ENCODE measurements around the gene FKBP10.
"Not testable (repeated sequence)": the region's sequence is repeated elsewhere in the genome, so short reads cannot be mapped to it uniquely, and the experiment has no call there.

Gene FKBP10

GRCh38 chr17:41839448-41839847 lies 26.6 kb downstream of the FKBP10 start:
- not testable (repeated sequence) for DNase-seq, ATAC-seq

- ATAC-seq, DNase-seq: not testable (repeated sequence)
Observed at GRCh38 chr17:41840781-41841180, 28.0 kb downstream of the FKBP10 start.

DNA sequence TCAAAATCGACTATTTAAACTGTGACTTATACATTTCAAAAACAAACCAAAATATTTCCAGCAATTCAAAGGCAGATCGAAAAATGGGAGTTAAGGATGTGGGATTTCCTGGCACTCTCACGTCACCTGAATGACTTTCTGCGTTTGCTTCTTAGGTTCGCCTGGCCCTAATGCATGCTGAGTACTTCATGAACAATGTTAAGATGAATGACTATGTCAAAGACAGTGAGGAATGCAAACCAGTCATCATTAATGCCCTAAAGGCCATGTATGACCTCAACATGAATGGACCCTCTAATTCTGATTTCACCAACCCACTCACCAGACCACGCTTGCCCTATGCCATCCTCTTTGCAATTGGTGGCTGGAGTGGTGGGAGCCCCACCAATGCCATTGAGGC lies 32.2 kb downstream of the FKBP10 start:
- ATAC-seq (no peak), DNase-seq (no peak)

DNA sequence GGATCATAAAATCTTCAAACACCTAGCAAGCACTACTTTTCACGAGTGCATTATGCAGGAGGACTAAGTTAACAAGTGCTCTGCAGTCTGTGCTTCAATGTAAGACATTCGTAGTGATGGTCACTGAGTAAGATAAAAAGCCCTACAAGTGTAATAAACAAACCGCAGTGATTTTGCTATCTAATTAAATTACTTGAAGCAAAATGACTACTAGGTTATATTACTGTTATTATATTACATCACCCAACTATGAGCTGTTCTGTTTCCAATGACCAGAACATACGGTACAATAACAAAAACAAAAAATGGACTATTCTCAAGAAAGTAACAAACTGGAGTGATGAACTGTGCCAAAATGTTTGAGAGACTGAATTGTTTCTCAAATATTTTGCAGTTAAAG lies 36.0 kb downstream of the FKBP10 start:
- no peak for ATAC-seq
- no peak for DNase-seq

- ATAC-seq (no peak), DNase-seq (no peak)
Observed at GRCh38 chr17:41849251-41849990, 36.6 kb downstream of the FKBP10 start.

DNA sequence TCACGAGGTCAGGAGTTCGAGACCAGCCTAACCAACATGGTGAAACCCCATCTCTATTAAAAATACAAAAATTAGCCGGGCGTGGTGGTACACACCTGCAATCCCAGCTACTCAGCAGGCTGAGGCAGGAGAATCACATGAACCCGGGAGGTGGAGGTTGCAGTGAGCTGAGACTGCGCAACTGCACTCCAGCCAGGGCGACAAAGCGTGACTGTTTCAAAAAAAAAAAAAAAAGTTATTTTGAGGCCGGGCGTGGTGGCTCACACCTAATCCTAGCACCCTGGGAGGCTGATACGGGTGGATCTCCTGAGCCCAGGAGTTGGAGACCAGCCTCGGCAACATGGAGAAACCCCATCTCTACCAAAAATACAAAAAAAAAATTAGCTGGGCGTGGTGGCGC lies 38.6 kb downstream of the FKBP10 start:
- ATAC-seq, DNase-seq: not testable (repeated sequence)

DNA sequence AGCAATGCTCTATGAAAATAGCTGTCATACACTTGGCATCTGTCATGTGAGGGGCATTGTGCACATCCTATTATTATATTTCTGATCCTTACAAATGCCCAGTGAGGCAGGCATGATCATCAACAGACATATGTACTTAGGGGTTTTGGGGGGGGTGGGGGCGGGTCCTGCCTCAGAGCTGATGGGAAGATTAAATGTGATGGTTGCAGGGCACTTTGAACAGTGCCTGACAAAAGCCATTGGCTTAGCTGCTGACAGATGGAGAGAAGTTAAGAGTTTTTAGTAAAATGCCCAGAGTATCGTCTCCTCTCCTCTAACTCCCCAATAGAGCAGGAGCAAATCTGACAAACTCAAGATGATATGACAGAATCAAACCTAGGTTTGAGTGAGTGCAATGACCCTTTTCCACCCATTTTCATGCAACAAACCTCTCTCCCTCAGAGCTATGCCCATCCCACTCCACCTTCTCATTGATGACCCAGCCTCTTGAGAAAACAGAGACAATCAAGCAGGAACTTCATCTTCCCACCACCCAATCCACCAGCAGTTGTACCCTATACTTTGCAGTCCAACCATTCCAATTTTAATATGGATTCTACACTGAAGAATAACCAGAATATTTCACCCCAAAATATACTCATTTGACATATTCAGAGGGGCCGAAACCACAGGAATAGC lies 47.6 kb downstream of the FKBP10 start:
- DNase-seq, result no peak

DNA sequence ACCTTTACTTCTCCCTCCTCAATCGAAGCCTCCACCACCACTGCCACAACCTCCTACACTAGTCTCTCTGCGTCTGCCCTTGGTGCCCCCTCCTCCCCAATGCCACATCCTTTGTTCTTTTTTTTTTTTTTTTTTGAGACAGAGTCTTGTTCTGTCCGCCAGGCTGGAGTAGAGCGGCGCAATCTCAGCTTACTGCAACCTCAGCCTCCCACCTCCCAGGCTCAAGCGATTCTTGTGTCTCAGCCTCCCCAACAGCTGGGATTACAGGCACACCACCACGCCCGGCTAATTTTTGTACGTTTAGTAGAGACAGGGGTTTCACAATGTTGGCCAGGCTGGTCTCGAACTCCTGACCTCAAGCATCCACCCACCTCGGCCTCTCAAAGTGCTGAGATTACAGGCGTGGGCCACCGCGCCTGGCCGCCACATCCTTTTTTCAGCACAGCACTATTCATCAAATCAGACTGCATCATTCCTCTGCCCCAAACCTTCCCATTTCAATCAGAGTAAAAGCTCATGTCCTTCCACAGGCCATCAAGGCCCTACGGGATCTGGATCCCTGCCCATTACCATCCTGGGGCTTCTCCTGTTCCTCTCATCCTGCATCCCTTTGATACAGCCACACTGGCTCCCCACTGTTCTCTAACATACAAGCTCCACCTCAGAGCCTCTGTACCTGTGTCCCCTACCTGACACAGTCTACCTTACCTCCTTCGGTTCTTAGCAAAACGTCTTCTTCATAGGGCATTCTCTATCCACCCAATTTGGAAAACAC lies 50.5 kb downstream of the FKBP10 start:
- peak; percentile 47 for DNase-seq
- peak; percentile 44 for ATAC-seq

More for the DNA sequence above, 47.6 kb downstream of the FKBP10 start:
- no peak for ATAC-seq

DNA sequence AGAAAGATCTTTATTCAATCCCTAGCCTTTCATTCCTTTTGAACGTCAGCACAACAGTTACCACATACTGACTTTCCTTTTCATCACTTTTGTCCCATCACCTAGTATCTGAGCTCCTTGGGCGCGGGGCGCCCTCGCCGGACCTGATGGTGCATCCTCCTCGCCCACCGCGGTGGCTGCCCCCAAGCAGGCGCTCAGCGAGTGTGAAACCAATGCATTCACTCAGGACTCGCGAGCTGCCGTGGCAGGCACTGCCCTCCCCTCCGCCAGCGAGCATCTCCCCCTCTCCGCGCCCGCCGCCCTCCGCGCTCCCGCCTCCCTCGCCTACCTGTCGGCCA lies 51.7 kb downstream of the FKBP10 start:
- ATAC-seq (no peak), DNase-seq (no peak)

DNA sequence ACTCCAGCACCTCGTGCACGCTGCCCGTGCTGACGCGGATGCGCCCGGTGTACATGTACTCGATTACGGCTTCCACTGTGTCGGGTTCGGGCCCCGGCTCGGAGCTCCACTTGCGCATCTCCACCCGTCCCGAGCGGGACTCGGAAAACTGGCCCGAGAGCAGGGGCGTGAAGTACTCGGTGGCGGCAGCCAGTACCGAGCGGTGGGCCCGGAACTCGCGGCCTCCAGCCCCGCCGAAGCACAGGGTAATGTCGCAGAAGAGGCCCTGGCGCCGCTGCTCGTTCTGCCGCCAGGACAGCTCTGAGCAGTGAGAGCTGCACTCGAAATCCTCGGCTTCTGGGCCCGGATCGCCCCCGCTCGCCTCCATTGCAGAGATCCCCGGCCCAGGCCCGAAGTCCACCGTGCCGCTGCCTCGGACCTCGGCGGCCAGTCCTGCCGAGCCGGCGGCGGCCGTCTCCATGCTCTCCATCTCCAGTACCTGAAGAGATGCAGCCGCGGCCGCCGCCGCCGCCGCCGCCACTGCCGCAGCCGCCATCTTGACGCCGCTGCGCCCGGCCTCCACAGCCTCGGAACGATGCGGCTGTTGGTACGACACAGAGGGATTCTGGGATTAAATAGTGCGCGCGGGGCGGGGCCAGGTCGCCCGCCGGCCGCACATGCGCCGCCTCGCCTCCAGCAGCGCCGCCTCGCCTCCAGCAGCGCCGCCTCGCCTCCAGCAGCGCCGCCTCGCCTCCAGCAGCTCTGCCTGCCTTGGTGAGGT lies 52.2 kb downstream of the FKBP10 start, which contains the start of gene KLHL11:
TSS of gene KLHL11 (minus strand) at position 588 of the 760 bp plus-strand sequence. CDS start at position 535, 53 bp downstream.
- peak; percentile 90 for ATAC-seq

GRCh38 chr17:41865596-41865893 lies 52.7 kb downstream of the FKBP10 start:
- no peak for ATAC-seq
- no peak for DNase-seq

More for the DNA sequence above, 52.2 kb downstream of the FKBP10 start, which contains the start of gene KLHL11:
- DNase-seq, result peak; percentile 90

GRCh38 chr17:41868568-41868967 lies 55.8 kb downstream of the FKBP10 start:
- no peak for ATAC-seq
- no peak for DNase-seq

DNA sequence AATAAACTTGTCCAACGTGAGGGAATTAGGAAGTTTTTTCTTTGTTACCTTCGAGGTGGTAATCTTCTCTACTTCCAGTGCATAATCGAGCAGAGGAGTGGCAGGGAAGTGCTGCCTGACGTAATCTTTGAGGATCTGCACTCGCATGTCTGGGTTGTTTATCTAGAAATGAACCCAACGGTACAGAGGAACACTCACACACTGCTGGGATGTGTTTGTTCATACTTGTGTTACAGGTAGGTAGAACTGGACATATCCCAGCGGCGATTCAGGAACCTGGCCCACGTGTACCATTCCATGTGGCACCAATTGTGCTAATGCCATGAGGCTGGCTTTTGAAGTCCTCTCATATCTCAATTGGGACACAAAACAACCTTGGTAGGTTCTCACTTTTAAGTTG lies 56.6 kb downstream of the FKBP10 start:
- DNase-seq, result no peak

GRCh38 chr17:41870097-41870496 lies 57.3 kb downstream of the FKBP10 start:
- DNase-seq (no peak), ATAC-seq (no peak)

More for the DNA sequence above, 56.6 kb downstream of the FKBP10 start:
- ATAC-seq, result no peak

DNA sequence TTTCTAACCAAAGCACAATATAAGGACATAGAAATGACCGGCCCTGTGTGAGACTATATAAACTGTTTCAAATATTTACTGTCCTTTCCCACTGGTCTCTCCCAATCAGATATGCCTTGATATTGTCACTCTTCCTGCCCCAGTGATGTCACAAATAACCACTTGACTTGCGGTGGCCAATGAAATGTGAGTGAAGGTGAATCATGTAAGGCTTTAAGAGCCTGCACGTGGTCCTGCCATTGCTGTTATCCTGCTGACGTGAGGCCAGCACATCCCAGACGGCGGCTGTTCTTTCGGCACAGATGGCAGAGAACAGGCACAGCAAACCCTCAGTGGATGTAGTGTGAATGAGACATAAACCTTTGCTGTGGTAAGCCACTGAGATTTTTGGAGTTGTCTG lies 57.8 kb downstream of the FKBP10 start:
- DNase-seq (no peak), ATAC-seq (no peak)

GRCh38 chr17:41871789-41872188 lies 59.0 kb downstream of the FKBP10 start:
- ATAC-seq (peak; percentile 7), DNase-seq (no peak)

All from stimulated activated naive CD8-positive, alpha-beta T cell treated with anti-CD3 and anti-CD28 coated beads, Interleukin-15, Interleukin-2, amounts not matched to agents 100 U/mL and 50 U/mL, for 24 hours (primary cell).